K562 treated with DMSO at 1 percent for 12 hours (cell line): ENCODE data around the gene KIF4B. TPM values are rescaled to one million over a fixed set of nuclear protein-coding genes. Genes with fewer than 3 reads are reported as not detected.

Experiments
- total RNA-seq: library from RNA; unstranded; fragments of 300-600 nt; gene quantifications from 2 replicates; pipeline ENCODE4 v1.2.3, GENCODE V29; 2022; ENCODE audit not compliant: insufficient read depth

The KIF4B gene, protein sequence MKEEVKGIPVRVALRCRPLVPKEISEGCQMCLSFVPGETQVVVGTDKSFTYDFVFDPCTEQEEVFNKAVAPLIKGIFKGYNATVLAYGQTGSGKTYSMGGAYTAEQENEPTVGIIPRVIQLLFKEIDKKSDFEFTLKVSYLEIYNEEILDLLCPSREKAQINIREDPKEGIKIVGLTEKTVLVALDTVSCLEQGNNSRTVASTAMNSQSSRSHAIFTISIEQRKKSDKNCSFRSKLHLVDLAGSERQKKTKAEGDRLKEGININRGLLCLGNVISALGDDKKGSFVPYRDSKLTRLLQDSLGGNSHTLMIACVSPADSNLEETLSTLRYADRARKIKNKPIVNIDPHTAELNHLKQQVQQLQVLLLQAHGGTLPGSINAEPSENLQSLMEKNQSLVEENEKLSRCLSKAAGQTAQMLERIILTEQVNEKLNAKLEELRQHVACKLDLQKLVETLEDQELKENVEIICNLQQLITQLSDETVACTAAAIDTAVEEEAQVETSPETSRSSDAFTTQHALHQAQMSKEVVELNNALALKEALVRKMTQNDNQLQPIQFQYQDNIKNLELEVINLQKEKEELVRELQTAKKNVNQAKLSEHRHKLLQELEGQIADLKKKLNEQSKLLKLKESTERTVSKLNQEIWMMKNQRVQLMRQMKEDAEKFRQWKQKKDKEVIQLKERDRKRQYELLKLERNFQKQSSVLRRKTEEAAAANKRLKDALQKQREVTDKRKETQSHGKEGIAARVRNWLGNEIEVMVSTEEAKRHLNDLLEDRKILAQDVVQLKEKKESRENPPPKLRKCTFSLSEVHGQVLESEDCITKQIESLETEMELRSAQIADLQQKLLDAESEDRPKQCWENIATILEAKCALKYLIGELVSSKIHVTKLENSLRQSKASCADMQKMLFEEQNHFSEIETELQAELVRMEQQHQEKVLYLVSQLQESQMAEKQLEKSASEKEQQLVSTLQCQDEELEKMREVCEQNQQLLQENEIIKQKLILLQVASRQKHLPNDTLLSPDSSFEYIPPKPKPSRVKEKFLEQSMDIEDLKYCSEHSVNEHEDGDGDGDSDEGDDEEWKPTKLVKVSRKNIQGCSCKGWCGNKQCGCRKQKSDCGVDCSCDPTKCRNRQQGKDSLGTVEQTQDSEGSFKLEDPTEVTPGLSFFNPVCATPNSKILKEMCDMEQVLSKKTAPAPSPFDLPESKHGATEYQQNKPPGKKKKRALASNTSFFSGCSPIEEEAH
- 0.17 TPM in 1 of 2 replicates, not detected in the other for total RNA-seq

DNA sequence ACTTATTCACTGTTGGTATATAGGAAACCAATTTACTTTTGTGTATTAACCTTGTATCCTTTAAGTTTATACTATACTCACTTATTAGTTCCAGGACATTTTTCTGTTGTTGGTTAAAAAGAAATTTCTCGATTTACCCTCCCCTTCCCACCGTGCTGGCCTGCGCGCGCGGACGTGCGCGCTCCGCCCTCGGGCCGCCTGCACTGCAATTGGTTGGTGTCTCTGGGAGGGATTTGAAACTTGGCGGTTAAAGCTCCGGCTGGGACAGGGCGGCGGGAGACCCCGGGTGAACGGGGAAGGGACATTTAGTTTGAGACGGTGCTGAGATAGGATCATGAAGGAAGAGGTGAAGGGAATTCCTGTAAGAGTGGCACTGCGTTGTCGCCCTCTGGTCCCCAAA lies at the start of gene KIF4B:
KIF4B (plus strand) TSS at position 230 of the 400 bp plus-strand sequence; CDS start at position 335, 105 bp downstream.

Other genes starting within 250 kb of the KIF4B start
- 7.5 and 22.8 TPM in 2 replicates for gene FAXDC2, start 163.2 kb upstream of the KIF4B start, total RNA-seq
- gene CNOT8, start 155.1 kb upstream of the KIF4B start, total RNA-seq = 35.7 and 71.1 TPM in 2 replicates
- 3.1 and 9.9 TPM in 2 replicates for gene GEMIN5, start 75.5 kb upstream of the KIF4B start, total RNA-seq
- 52.0 and 70.9 TPM in 2 replicates for gene MRPL22, start 72.7 kb upstream of the KIF4B start, total RNA-seq